Karpas-422 (cell line): ENCODE data around the gene PTBP2. TPM values are rescaled to one million over a fixed set of nuclear protein-coding genes. Genes with fewer than 3 reads are reported as not detected.

ENCODE experiments used
- DNase-seq: peaks from one replicate; pipeline ENCODE4 v3.0.0-alpha.2; 2015
- H2AFZ ChIP-seq: fragments of 200-600 bp; sonication (generic); 2 replicates; pipeline ENCODE4 v1.6.1; 2014; ENCODE audit warnings: antibody characterized with exemption, low read length, mixed read lengths
- H3K27ac ChIP-seq: fragments of 200-600 bp; sonication (generic); 2 replicates; pipeline ENCODE4 v1.5.1; 2014; ENCODE audit warnings: mild to moderate bottlenecking, low read length, moderate library complexity
- H3K27me3 ChIP-seq: fragments of 200-600 bp; sonication (generic); 2 replicates; pipeline ENCODE4 v1.6.1; 2014; ENCODE audit warnings: low read length, mixed read lengths
- H3K36me3 ChIP-seq: fragments of 200-600 bp; sonication (generic); 2 replicates; pipeline ENCODE4 v1.6.1; 2014; ENCODE audit warnings: low read length, mixed read lengths; ENCODE audit not compliant: insufficient read depth
- H3K4me1 ChIP-seq: fragments of 200-600 bp; sonication (generic); 2 replicates; pipeline ENCODE4 v1.6.1; 2014; ENCODE audit warnings: mild to moderate bottlenecking, low read length, mixed read lengths
- H3K4me2 ChIP-seq: fragments of 200-600 bp; sonication (generic); 2 replicates; pipeline ENCODE4 v1.6.1; 2014; ENCODE audit warnings: low read length, low read depth, mild to moderate bottlenecking; ENCODE audit not compliant: poor library complexity, severe bottlenecking
- H3K4me3 ChIP-seq: fragments of 200-600 bp; sonication (generic); 2 replicates; pipeline ENCODE4 v1.5.1; 2014; ENCODE audit warnings: mild to moderate bottlenecking, antibody characterized with exemption, low read length, mixed read lengths
- H3K79me2 ChIP-seq: fragments of 200-600 bp; sonication (generic); 2 replicates; pipeline ENCODE4 v1.6.1; 2014; ENCODE audit warnings: mild to moderate bottlenecking, low read length, mixed read lengths
- H3K9ac ChIP-seq: fragments of 200-600 bp; sonication (generic); 2 replicates; pipeline ENCODE4 v1.6.0; 2014; ENCODE audit warnings: low read length
- H3K9me2 ChIP-seq: fragments of 200-600 bp; sonication (generic), shearing (Covaris generic); replicated peaks from 2 replicates; pipeline ENCODE4 v1.6.0; 2014; ENCODE audit warnings: mild to moderate bottlenecking, low read length, moderate library complexity; ENCODE audit not compliant: insufficient read depth
- H3K9me3 ChIP-seq: fragments of 300-700, 200-600 bp; sonication (generic); 2 replicates; pipeline ENCODE4 v1.6.1; 2014; ENCODE audit warnings: low read length, mixed read lengths
- H4K20me1 ChIP-seq: fragments of 200-600 bp; sonication (generic); 2 replicates; pipeline ENCODE4 v1.6.1; 2014; ENCODE audit warnings: mild to moderate bottlenecking, antibody characterized with exemption, low read length, low read depth; ENCODE audit not compliant: insufficient read depth
- total RNA-seq: library from RNA; depleted of rRNA; stranded (reverse); fragments of >200 nt; shearing (Covaris generic); gene quantifications from 2 replicates; pipeline ENCODE4 v1.2.3, GENCODE V29; 2014; ENCODE audit warnings: low replicate concordance; rRNA removed

The PTBP2 gene
- total RNA-seq, result 40.4 and 54.0 TPM in 2 replicates

DNA sequence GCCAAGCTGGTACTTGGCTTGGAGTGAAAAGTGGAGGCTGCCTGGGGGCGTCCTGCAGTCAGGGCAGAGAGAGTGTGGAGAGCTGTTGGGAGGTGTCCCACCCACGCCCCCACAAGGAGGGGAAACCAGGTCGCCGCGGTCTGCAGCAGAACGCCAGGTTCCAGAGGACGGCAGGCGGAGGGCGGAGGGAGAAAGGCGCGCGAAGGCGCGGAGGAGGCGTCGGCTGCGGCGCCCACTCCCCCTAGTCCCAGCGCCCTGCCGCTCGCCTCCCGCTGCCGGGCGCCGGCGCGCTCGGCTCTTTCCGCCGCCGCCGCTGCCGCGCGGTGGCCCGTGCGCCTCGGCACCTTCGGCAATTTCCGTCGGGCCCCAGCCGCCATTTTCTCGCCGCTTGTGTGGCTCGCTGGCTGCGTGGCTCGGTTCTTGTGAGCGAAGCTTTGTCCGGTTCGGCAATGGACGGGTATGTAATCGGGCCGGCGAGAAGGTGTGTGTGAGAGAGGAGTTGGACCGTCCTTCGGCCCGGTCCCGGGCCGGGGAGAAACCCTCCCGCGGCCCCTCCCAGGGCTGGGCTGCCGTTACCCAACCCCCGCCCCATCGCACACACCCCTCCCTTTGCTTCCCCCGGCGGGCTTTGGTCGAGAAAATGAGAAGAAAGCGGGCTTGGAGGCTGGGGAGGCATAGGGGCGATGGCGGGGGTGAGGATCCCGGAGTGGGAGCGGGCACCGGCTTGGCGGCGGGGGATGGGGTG is at the start of gene PTBP2:
PTBP2 (plus strand) TSS at position 369 of the 745 bp plus-strand sequence; CDS start at position 450, 81 bp downstream.
- no peaks in the 10 kb centered on the region for H3K9me3 ChIP-seq
- peaks cover 46% of the 10 kb centered on the region for H3K79me2 ChIP-seq
- H3K4me1 ChIP-seq, result peaks cover 31% of the 10 kb centered on the region
- H3K36me3 ChIP-seq, result peaks cover 23% of the 10 kb centered on the region
- H4K20me1 ChIP-seq, result peaks cover 5% of the 10 kb centered on the region; the same call in 1 of the 2 replicates
- peak within 1 kb of the TSS; percentile 96 for H2AFZ ChIP-seq
- no peaks in the 10 kb centered on the region for H3K27me3 ChIP-seq
- peak within 1 kb of the TSS; percentile 91 for H3K4me3 ChIP-seq
- H3K9me2 ChIP-seq, result no peaks in the 10 kb centered on the region; the same call in 1 of the 2 replicates
- H3K9ac ChIP-seq, result peak within 1 kb of the TSS; percentile 97
- peak within 1 kb of the TSS; percentile 73 for H3K27ac ChIP-seq
- H3K4me2 ChIP-seq, result peak within 1 kb of the TSS; percentile 98
- peak; percentile 94 for DNase-seq

DNA sequence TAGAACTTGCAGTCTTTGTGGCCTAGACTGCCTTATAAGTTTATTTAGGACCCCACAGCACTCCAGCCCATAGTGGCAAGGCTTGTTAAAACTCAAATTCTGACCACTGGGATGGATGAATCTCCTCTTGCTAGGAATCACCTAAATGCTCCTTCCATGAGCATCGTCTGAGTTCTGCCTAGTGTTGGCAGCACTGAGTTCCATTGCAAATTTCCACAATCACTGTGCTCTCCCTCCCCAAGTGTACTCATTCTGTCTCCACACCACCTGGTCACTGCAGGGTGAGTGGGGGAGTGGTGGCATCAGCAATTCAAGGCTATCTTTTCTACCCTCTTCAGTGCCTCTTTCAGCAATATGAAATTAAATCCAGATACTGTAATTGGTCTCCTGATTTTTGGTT is 46.7 kb upstream of the PTBP2 start:
- DNase-seq, result no peak
- Histone ChIP-seq H3K36me3 (no peaks in the 10 kb centered on the region; the same call in 1 of the 2 replicates), H3K27ac (no peak overlapping the region), H3K9me3 (peaks cover 5% of the 10 kb centered on the region; the same call in 1 of the 2 replicates), H3K9ac (no peak overlapping the region), H3K4me2 (no peak overlapping the region), H3K4me1 (no peaks in the 10 kb centered on the region), H3K9me2 (no peaks in the 10 kb centered on the region), H4K20me1 (no peaks in the 10 kb centered on the region), H3K79me2 (no peaks in the 10 kb centered on the region), H3K4me3 (no peak overlapping the region), H3K27me3 (no peaks in the 10 kb centered on the region), H2AFZ (no peak overlapping the region)

DNA sequence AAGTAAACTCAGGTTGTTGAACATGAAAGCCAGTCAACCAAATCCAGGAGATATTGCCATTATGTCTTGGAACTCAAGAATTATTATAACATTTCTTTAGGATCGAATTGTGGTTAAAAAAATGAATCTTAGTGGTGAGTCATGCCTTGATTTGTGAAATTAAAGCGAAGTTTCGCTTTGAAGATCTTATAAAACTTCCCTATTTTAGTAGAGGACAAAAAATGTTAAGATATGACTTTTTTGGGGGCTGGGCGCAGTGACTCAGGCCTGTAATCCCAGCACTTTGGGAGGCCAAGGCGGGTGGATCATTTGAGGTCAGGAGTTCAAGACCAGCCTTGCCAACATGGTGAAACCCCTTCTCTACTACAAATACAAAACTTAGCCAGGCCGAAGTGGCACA is 39.5 kb upstream of the PTBP2 start:
- DNase-seq, result no peak
- Histone ChIP-seq H3K36me3 (no peaks in the 10 kb centered on the region), H3K9me2 (no peaks in the 10 kb centered on the region), H3K79me2 (no peaks in the 10 kb centered on the region), H3K9ac (no peak overlapping the region), H3K4me2 (no peak overlapping the region), H3K4me3 (no peak overlapping the region), H3K4me1 (no peaks in the 10 kb centered on the region), H2AFZ (no peak overlapping the region), H3K27me3 (no peaks in the 10 kb centered on the region), H3K9me3 (no peaks in the 10 kb centered on the region), H4K20me1 (no peaks in the 10 kb centered on the region), H3K27ac (no peak overlapping the region)

- no peaks in the 10 kb centered on the region for H3K79me2 ChIP-seq
- H3K9ac ChIP-seq, result no peak overlapping the region
- no peaks in the 10 kb centered on the region for H3K9me3 ChIP-seq
- H3K4me2 ChIP-seq, result no peak overlapping the region
- H3K27ac ChIP-seq, result no peak overlapping the region
- no peaks in the 10 kb centered on the region for H4K20me1 ChIP-seq
- no peak for DNase-seq
- H3K27me3 ChIP-seq, result no peaks in the 10 kb centered on the region
- no peak overlapping the region for H3K4me3 ChIP-seq
- H3K4me1 ChIP-seq, result no peaks in the 10 kb centered on the region
- H3K36me3 ChIP-seq, result no peaks in the 10 kb centered on the region
- no peaks in the 10 kb centered on the region for H3K9me2 ChIP-seq
- H2AFZ ChIP-seq, result no peak overlapping the region
Observed at GRCh38 chr1:96683931-96684330, 37.7 kb upstream of the PTBP2 start.

GRCh38 chr1:96684744-96685143 is 36.8 kb upstream of the PTBP2 start:
- Histone ChIP-seq H3K36me3 (no peaks in the 10 kb centered on the region), H3K79me2 (no peaks in the 10 kb centered on the region), H3K4me3 (no peak overlapping the region), H3K9me2 (no peaks in the 10 kb centered on the region), H3K27ac (no peak overlapping the region), H4K20me1 (no peaks in the 10 kb centered on the region), H3K4me1 (no peaks in the 10 kb centered on the region), H3K27me3 (no peaks in the 10 kb centered on the region), H3K9ac (no peak overlapping the region), H2AFZ (no peak overlapping the region), H3K4me2 (no peak overlapping the region), H3K9me3 (no peaks in the 10 kb centered on the region)
- DNase-seq, result no peak

DNA sequence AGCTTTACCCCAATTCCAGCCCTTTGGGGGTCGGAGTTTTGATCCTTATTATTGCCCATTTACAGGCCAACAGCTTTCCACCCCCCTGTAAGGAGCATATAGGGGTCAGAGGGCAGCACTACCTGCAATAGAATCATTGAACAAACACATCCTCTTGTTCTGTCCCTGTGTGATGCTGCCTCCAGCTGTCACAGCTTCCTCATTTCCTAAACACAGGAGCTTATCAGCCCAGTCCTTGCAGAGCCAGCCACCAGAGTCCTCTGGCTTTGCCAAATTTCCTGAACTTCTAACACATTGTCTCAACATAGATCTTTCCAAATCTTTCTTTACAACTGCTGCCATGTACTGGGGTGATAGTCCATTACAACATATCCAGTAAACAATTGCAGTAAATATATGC is 32.8 kb upstream of the PTBP2 start:
- Histone ChIP-seq H3K36me3 (no peaks in the 10 kb centered on the region), H3K4me1 (no peaks in the 10 kb centered on the region), H3K9me2 (no peaks in the 10 kb centered on the region), H3K4me3 (no peak overlapping the region), H3K4me2 (no peak overlapping the region), H3K27ac (no peak overlapping the region), H3K27me3 (no peaks in the 10 kb centered on the region), H3K9ac (no peak overlapping the region), H2AFZ (no peak overlapping the region), H4K20me1 (no peaks in the 10 kb centered on the region), H3K79me2 (no peaks in the 10 kb centered on the region), H3K9me3 (no peaks in the 10 kb centered on the region)
- DNase-seq, result no peak

- no peaks in the 10 kb centered on the region for H3K9me3 ChIP-seq
- H2AFZ ChIP-seq, result no peak overlapping the region
- no peaks in the 10 kb centered on the region for H3K9me2 ChIP-seq
- no peak overlapping the region for H3K4me3 ChIP-seq
- H3K4me1 ChIP-seq, result no peaks in the 10 kb centered on the region
- no peak overlapping the region for H3K4me2 ChIP-seq
- H3K36me3 ChIP-seq, result no peaks in the 10 kb centered on the region
- no peaks in the 10 kb centered on the region for H4K20me1 ChIP-seq
- H3K27me3 ChIP-seq, result no peaks in the 10 kb centered on the region
- H3K79me2 ChIP-seq, result no peaks in the 10 kb centered on the region
- H3K9ac ChIP-seq, result no peak overlapping the region
- no peak overlapping the region for H3K27ac ChIP-seq
- DNase-seq, result no peak
Observed at GRCh38 chr1:96695954-96696353, 25.6 kb upstream of the PTBP2 start.

GRCh38 chr1:96698342-96698983 is 23.1 kb upstream of the PTBP2 start:
- no peaks in the 10 kb centered on the region for H3K27me3 ChIP-seq
- H3K36me3 ChIP-seq, result no peaks in the 10 kb centered on the region
- H3K4me3 ChIP-seq, result no peak overlapping the region
- no peaks in the 10 kb centered on the region for H4K20me1 ChIP-seq
- H3K79me2 ChIP-seq, result no peaks in the 10 kb centered on the region
- H3K9me3 ChIP-seq, result no peaks in the 10 kb centered on the region
- no peak overlapping the region for H3K4me2 ChIP-seq
- no peak overlapping the region for H2AFZ ChIP-seq
- H3K27ac ChIP-seq, result no peak overlapping the region
- no peaks in the 10 kb centered on the region for H3K4me1 ChIP-seq
- H3K9ac ChIP-seq, result no peak overlapping the region
- no peak for DNase-seq
- no peaks in the 10 kb centered on the region for H3K9me2 ChIP-seq
